GM23248 (cell line): ENCODE results near the gene TMEM248. TPM values are rescaled to one million over a fixed set of nuclear protein-coding genes. Genes with fewer than 3 reads are reported as not detected.

Experiments
- DNase-seq: peaks from one replicate; pipeline ENCODE4 v3.0.0-alpha.2; 2015
- H2AFZ ChIP-seq: fragments of 200-600 bp; sonication (generic); 2 replicates; pipeline ENCODE4 v1.6.1; 2016; ENCODE audit warnings: antibody characterized with exemption
- H3F3A ChIP-seq: fragments of 200-600 bp; sonication (generic); 2 replicates; pipeline ENCODE4 v1.6.1; 2016; ENCODE audit warnings: mild to moderate bottlenecking, antibody characterized with exemption, mixed run types; ENCODE audit not compliant: insufficient read depth
- H3K27ac ChIP-seq: fragments of 200-600 bp; sonication (generic); 2 replicates; pipeline ENCODE4 v1.5.1; 2016; ENCODE audit warnings: mild to moderate bottlenecking
- H3K27me3 ChIP-seq: fragments of 200-600 bp; sonication (generic); replicated peaks from 2 replicates; pipeline ENCODE4 v1.6.1; 2016; ENCODE audit warnings: mild to moderate bottlenecking; ENCODE audit not compliant: insufficient read depth
- H3K36me3 ChIP-seq: fragments of 200-600 bp; sonication (generic); 2 replicates; pipeline ENCODE4 v1.6.1; 2016; ENCODE audit warnings: low read depth, mild to moderate bottlenecking
- H3K4me1 ChIP-seq: fragments of 200-600 bp; sonication (generic); 2 replicates; pipeline ENCODE4 v1.6.1; 2016; ENCODE audit warnings: mild to moderate bottlenecking; ENCODE audit not compliant: insufficient read depth
- H3K4me2 ChIP-seq: fragments of 200-600 bp; sonication (generic); one replicate; pipeline ENCODE4 v1.6.1; 2016; ENCODE audit warnings: mild to moderate bottlenecking; ENCODE audit not compliant: unreplicated experiment
- H3K4me3 ChIP-seq: fragments of 200-600 bp; sonication (generic); 2 replicates; pipeline ENCODE4 v1.5.1; 2016; ENCODE audit warnings: mild to moderate bottlenecking
- H3K79me2 ChIP-seq: fragments of 200-600 bp; sonication (generic); 2 replicates; pipeline ENCODE4 v1.6.1; 2016; ENCODE audit warnings: mild to moderate bottlenecking; ENCODE audit not compliant: insufficient read depth
- H3K9ac ChIP-seq: fragments of 200-600 bp; sonication (generic); 2 replicates; pipeline ENCODE4 v1.6.1; 2016; ENCODE audit warnings: mild to moderate bottlenecking
- H3K9me2 ChIP-seq: fragments of 200-600 bp; sonication (generic); 2 replicates; pipeline ENCODE4 v1.6.1; 2016; ENCODE audit warnings: mixed run types, mild to moderate bottlenecking, moderate library complexity; ENCODE audit not compliant: insufficient read depth
- H3K9me3 ChIP-seq: fragments of 200-600 bp; sonication (generic); one replicate; pipeline ENCODE4 v1.6.1; 2017; ENCODE audit warnings: low read depth
- H4K20me1 ChIP-seq: fragments of 200-600 bp; sonication (generic); 2 replicates; pipeline ENCODE4 v1.6.0; 2016; ENCODE audit not compliant: insufficient read depth
- EZH2 ChIP-seq: fragments of 200-600 bp; sonication (generic); IDR thresholded peaks from 2 replicates; pipeline ENCODE4 v1.6.1; 2018; ENCODE audit warnings: antibody characterized with exemption, mild to moderate bottlenecking; ENCODE audit not compliant: insufficient read depth, poor library complexity, severe bottlenecking
- EZH2phosphoT487 ChIP-seq: fragments of 200-600 bp; sonication (generic); IDR thresholded peaks from 2 replicates; pipeline ENCODE4 v1.6.1; 2018; ENCODE audit warnings: antibody characterized with exemption, moderate library complexity, mild to moderate bottlenecking, low read depth; ENCODE audit not compliant: insufficient read depth
- WGBS, 2 experiments: methylation state at CpG; one replicate each; pipeline ENCODE4 v1.1.6; 2015 to 2017; ENCODE audit warnings: low lambda C conversion rate in 2 of 2, low coverage in 1 of 2; ENCODE audit errors: missing lambda C conversion rate in 2 of 2; 5-methylcytosine and 5-hydroxymethylcytosine counted together
- in situ Hi-C: fragments of 300-500 bp; cut with MboI; formaldehyde crosslinking; loops from 2 replicates; pipeline ENCODE4 v1.15.0; 2020
- polyA plus RNA-seq: library from polyadenylated mRNA; unstranded; fragments of >200 nt; fragmentation: Nextera tagmentation; extraction: Ambion mirVana; gene quantifications from 2 replicates; pipeline ENCODE4 v1.2.1, GENCODE V29; 2016
- total RNA-seq: library from RNA; depleted of rRNA; stranded (reverse); fragments of >200 nt; shearing (Covaris generic); gene quantifications from 2 replicates; pipeline ENCODE4 v1.2.3, GENCODE V29; 2014

Gene TMEM248
- total and polyA plus RNA-seq, 2 experiments from 2014 or later: 98.0 to 113 TPM

GRCh38 chr7:66948480-66949109 lies 27.6 kb downstream of the TMEM248 start:
- in situ Hi-C loops: no loop called here
- peaks cover 27% of the 10 kb centered on the region for H3K36me3 ChIP-seq
- H3K4me2 ChIP-seq: no peak overlapping the region
- no peak overlapping the region for H3K4me3 ChIP-seq
- no peak overlapping the region for H2AFZ ChIP-seq
- peaks cover 10% of the 10 kb centered on the region for H3K4me1 ChIP-seq
- peaks cover 34% of the 10 kb centered on the region for H3K79me2 ChIP-seq
- no peak overlapping the region for H3K27ac ChIP-seq
- H3K27me3 ChIP-seq: no peaks in the 10 kb centered on the region
- TF ChIP-seq EZH2 (no peak), EZH2phosphoT487 (no peak)
- no peaks in the 10 kb centered on the region for H3K9me3 ChIP-seq
- no peaks in the 10 kb centered on the region for H4K20me1 ChIP-seq
- WGBS, 2 experiments: 90 to 94% methylated on average over 19 of the region's 19 CpGs
- no peak for DNase-seq
- peaks cover 4% of the 10 kb centered on the region; the same call in 1 of the 2 replicates for H3F3A ChIP-seq
- no peaks in the 10 kb centered on the region for H3K9me2 ChIP-seq
- no peak overlapping the region for H3K9ac ChIP-seq

GRCh38 chr7:66950311-66950710 lies 29.3 kb downstream of the TMEM248 start:
- Histone ChIP-seq H4K20me1 (no peaks in the 10 kb centered on the region), H2AFZ (no peak overlapping the region), H3K36me3 (peaks cover 22% of the 10 kb centered on the region), H3K9ac (no peak overlapping the region), H3K9me2 (no peaks in the 10 kb centered on the region), H3K79me2 (peaks cover 17% of the 10 kb centered on the region; the same call in 1 of the 2 replicates), H3F3A (peaks cover 4% of the 10 kb centered on the region; the same call in 1 of the 2 replicates), H3K4me2 (no peak overlapping the region), H3K4me1 (peaks cover 10% of the 10 kb centered on the region), H3K9me3 (no peaks in the 10 kb centered on the region), H3K27ac (no peak overlapping the region), H3K4me3 (no peak overlapping the region), H3K27me3 (no peaks in the 10 kb centered on the region)
- DNase-seq: no peak
- in situ Hi-C loops: no loop called here
- TF ChIP-seq EZH2phosphoT487 (no peak), EZH2 (no peak)
- WGBS, 2 experiments: 73 to 82% methylated on average over 3 of the region's 3 CpGs

- in situ Hi-C loops: no loop called here
Observed at GRCh38 chr7:66950763-66951162, 29.7 kb downstream of the TMEM248 start.

GRCh38 chr7:66952343-66953043 lies 31.5 kb downstream of the TMEM248 start:
- whole genome bisulfite sequencing, 2 experiments: 44 to 47% methylated on average over 11 of the region's 11 CpGs
- Histone ChIP-seq H3K36me3 (peaks cover 36% of the 10 kb centered on the region), H3K9me2 (no peaks in the 10 kb centered on the region), H3K4me2 (peak overlapping the region; percentile 32), H3K79me2 (no peaks in the 10 kb centered on the region), H3K27ac (peak overlapping the region; percentile 39), H4K20me1 (no peaks in the 10 kb centered on the region), H3K9ac (no peak overlapping the region), H3K9me3 (no peaks in the 10 kb centered on the region), H3K27me3 (no peaks in the 10 kb centered on the region), H3K4me3 (no peak overlapping the region), H3K4me1 (peaks cover 17% of the 10 kb centered on the region), H3F3A (peaks cover 4% of the 10 kb centered on the region; the same call in 1 of the 2 replicates), H2AFZ (no peak overlapping the region)
- peak; percentile 60 for DNase-seq
- TF ChIP-seq EZH2: no peak
- TF ChIP-seq EZH2phosphoT487: no peak
- in situ Hi-C loops: no loop called here

More at GRCh38 chr7:66950763-66951162, 29.7 kb downstream of the TMEM248 start:
- no peak overlapping the region for H3K4me2 ChIP-seq
- H3K9me3 ChIP-seq: no peaks in the 10 kb centered on the region
- H3K9ac ChIP-seq: no peak overlapping the region
- peaks cover 4% of the 10 kb centered on the region; the same call in 1 of the 2 replicates for H3F3A ChIP-seq
- no peak for TF ChIP-seq EZH2
- H3K4me3 ChIP-seq: no peak overlapping the region
- H3K27ac ChIP-seq: no peak overlapping the region
- 78 to 82% methylated on average over 8 of the region's 8 CpGs for WGBS, 2 experiments
- H2AFZ ChIP-seq: no peak overlapping the region
- peaks cover 13% of the 10 kb centered on the region; the same call in 1 of the 2 replicates for H3K79me2 ChIP-seq
- no peaks in the 10 kb centered on the region for H3K27me3 ChIP-seq
- peak; percentile 48 for DNase-seq
- no peaks in the 10 kb centered on the region for H4K20me1 ChIP-seq
- peaks cover 26% of the 10 kb centered on the region for H3K36me3 ChIP-seq
- H3K9me2 ChIP-seq: no peaks in the 10 kb centered on the region
- H3K4me1 ChIP-seq: peaks cover 10% of the 10 kb centered on the region
